ENCODE measurements around the gene DDX10. TPM values are rescaled to one million over a fixed set of nuclear protein-coding genes. Genes with fewer than 3 reads are reported as not detected.

DDX10 gene
- total RNA-seq, 1 experiment from 2014 or later = 72.2 TPM

DNA sequence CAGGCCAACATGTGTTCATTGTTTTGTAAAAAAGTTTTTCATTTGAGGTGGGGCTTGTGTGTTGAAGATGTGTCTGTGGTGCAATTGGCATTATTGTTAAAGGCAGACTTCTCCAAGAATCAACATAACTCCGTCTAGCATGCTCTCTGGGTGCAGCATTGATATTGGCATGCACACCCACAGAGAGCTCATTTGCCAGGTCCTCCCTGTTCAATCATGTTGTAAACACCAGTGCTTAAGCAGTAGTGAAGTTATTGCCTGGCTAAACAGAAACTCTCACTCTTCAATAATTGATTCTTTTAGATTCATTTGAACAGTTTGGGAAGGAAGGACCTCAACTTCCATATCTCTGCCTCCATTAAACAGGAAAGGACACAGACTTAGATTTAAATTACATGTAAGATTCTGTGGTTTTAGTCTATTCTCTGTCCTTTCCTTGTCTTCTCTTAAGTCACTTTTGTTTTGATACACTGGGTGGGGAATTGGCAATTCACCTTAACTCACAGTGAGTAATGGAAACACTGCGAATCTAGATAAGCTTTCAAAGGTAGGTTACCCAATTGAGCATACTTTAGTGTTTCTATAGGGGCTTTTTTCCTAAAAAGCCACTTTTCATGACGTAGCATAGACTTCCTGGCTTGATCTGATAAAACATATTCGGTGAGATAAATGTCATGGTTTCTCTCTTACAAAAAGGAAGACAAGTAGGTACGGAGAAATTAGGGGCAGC lies 40.5 kb upstream of the DDX10 start:
- CTCF ChIA-PET = no interaction called here

DNA sequence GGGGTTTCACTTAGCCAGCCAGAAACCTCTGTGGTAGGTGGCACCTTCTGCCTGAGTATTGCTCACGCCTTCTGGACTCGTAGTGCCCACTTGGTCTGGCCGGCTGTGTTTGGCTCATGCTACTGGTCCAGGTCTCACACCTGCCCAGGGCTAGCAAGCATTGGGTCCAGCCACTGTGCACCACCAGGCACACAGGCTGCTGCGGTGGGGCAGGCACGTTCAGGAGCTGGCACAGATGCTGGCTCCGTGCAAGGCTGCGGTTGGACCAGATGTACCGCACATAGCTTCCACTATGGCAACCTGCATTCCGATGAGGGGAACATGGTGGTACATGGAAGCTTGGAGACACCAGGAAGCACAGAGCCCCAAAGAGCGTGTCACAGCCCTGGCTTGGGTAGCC lies 36.5 kb upstream of the DDX10 start:
- Histone ChIP-seq H3K36me3 (ENCODE audit: insufficient read depth, low read length, poor library complexity, severe bottlenecking) (no peaks in the 10 kb centered on the region), H3K27me3 (replicated peaks; ENCODE audit: insufficient read depth, low read depth, low read length, poor library complexity) (no peaks in the 10 kb centered on the region), H3K4me1 (ENCODE audit: insufficient read depth, low read length, poor library complexity, severe bottlenecking) (no peaks in the 10 kb centered on the region), H3K27ac (ENCODE audit: low read depth, low read length, poor library complexity, severe bottlenecking) (no peak overlapping the region), H3K9me3 (ENCODE audit: low read depth, low read length, poor library complexity, severe bottlenecking) (peaks cover 3% of the 10 kb centered on the region), H3K4me3 (ENCODE audit: low read depth, low read length, poor library complexity, severe bottlenecking) (no peak overlapping the region)
- TF ChIP-seq, protein P1, sequence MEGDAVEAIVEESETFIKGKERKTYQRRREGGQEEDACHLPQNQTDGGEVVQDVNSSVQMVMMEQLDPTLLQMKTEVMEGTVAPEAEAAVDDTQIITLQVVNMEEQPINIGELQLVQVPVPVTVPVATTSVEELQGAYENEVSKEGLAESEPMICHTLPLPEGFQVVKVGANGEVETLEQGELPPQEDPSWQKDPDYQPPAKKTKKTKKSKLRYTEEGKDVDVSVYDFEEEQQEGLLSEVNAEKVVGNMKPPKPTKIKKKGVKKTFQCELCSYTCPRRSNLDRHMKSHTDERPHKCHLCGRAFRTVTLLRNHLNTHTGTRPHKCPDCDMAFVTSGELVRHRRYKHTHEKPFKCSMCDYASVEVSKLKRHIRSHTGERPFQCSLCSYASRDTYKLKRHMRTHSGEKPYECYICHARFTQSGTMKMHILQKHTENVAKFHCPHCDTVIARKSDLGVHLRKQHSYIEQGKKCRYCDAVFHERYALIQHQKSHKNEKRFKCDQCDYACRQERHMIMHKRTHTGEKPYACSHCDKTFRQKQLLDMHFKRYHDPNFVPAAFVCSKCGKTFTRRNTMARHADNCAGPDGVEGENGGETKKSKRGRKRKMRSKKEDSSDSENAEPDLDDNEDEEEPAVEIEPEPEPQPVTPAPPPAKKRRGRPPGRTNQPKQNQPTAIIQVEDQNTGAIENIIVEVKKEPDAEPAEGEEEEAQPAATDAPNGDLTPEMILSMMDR (conservative IDR thresholded peaks at IDR 0.05; ENCODE audit: low read depth, low read length) = no peak
- no peak for DNase-seq (ENCODE audit: low spot score)
- ChIA-PET CTCF (no interaction called here), POLR2A (ENCODE audit: low non-redundant PET) (no interaction called here)
- intact Hi-C loops (cut with micrococcal nuclease; ENCODE audit: unreplicated experiment) = no loop called here
- BruUV-seq (replicated peaks) = no TSS peak

More for the DNA sequence above, 40.5 kb upstream of the DDX10 start:
- Histone ChIP-seq H3K4me3 (ENCODE audit: low read depth, low read length, poor library complexity, severe bottlenecking) (no peak overlapping the region), H3K27ac (ENCODE audit: low read depth, low read length, poor library complexity, severe bottlenecking) (no peak overlapping the region), H3K36me3 (ENCODE audit: insufficient read depth, low read length, poor library complexity, severe bottlenecking) (no peaks in the 10 kb centered on the region), H3K27me3 (replicated peaks; ENCODE audit: insufficient read depth, low read depth, low read length, poor library complexity) (no peaks in the 10 kb centered on the region), H3K4me1 (ENCODE audit: insufficient read depth, low read length, poor library complexity, severe bottlenecking) (no peaks in the 10 kb centered on the region), H3K9me3 (ENCODE audit: low read depth, low read length, poor library complexity, severe bottlenecking) (no peaks in the 10 kb centered on the region)
- no peak for DNase-seq (ENCODE audit: low spot score)
- intact Hi-C loops (cut with micrococcal nuclease; ENCODE audit: unreplicated experiment) = no loop called here
- no TSS peak for BruUV-seq (replicated peaks)
- POLR2A ChIA-PET (ENCODE audit: low non-redundant PET) = no interaction called here
- TF ChIP-seq, protein P1 (conservative IDR thresholded peaks at IDR 0.05; ENCODE audit: low read depth, low read length) = no peak
- TF ChIP-seq EZH2 (IDR thresholded peaks at IDR 0.05; ENCODE audit: borderline replicate concordance, low read depth, low read length, poor library complexity, severe bottlenecking) = no peak

DNA sequence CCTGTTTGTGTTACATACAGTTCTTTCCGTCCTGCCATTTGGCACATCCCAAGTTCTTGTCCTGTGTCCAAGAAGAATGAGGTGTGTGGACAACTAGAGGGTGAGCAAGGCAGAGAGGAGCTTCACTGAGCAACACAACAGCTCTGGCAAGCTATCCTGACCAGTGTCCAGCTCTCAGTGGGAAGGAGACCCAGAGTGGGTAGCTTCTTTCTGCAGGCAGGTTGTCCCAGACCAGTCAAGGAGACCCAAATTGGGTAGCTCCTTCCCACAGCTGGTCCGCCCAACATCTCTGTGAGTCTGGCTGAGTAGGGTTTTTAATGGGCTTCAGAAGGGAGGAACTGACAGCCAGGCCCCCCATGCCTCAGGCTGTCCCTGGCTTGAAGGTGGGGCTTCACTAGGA lies 36.1 kb upstream of the DDX10 start:
- TF ChIP-seq, protein P1 (conservative IDR thresholded peaks at IDR 0.05; ENCODE audit: low read depth, low read length) = no peak
- no peak for TF ChIP-seq EZH2 (IDR thresholded peaks at IDR 0.05; ENCODE audit: borderline replicate concordance, low read depth, low read length, poor library complexity, severe bottlenecking)
- DNase-seq (ENCODE audit: low spot score) = no peak
- H3K4me3 ChIP-seq (ENCODE audit: low read depth, low read length, poor library complexity, severe bottlenecking) = no peak overlapping the region
- no TSS peak for BruUV-seq (replicated peaks)
- H3K27ac ChIP-seq (ENCODE audit: low read depth, low read length, poor library complexity, severe bottlenecking) = no peak overlapping the region
- ChIA-PET CTCF (no interaction called here), POLR2A (ENCODE audit: low non-redundant PET) (no interaction called here)
- intact Hi-C loops (cut with micrococcal nuclease; ENCODE audit: unreplicated experiment) = no loop called here
- H3K4me1 ChIP-seq (ENCODE audit: insufficient read depth, low read length, poor library complexity, severe bottlenecking) = no peaks in the 10 kb centered on the region
- no peaks in the 10 kb centered on the region for H3K36me3 ChIP-seq (ENCODE audit: insufficient read depth, low read length, poor library complexity, severe bottlenecking)
- H3K9me3 ChIP-seq (ENCODE audit: low read depth, low read length, poor library complexity, severe bottlenecking) = peaks cover 3% of the 10 kb centered on the region
- no peaks in the 10 kb centered on the region for H3K27me3 ChIP-seq (replicated peaks; ENCODE audit: insufficient read depth, low read depth, low read length, poor library complexity)

Measured in A673 (cell line).